ENCODE results near the gene MYLK.
"Not testable (repeated sequence)": the region's sequence is repeated elsewhere in the genome, so short reads cannot be mapped to it uniquely, and the experiment has no call there.

The MYLK gene

GRCh38 chr3:123603153-123603552, 281.0 kb downstream of the MYLK start:
- not testable (repeated sequence) for H3K27ac Mint-ChIP-seq, ATAC-seq, H3K27me3 Mint-ChIP-seq, H3K4me3 Mint-ChIP-seq, H3K9me3 Mint-ChIP-seq, DNase-seq
- peaks cover 17% of the 10 kb centered on the region for H3K4me1 Mint-ChIP-seq

GRCh38 chr3:123602325-123602724, 281.8 kb downstream of the MYLK start:
- Mint-ChIP-seq H3K9me3 (no peaks in the 10 kb centered on the region), H3K27ac (no peak overlapping the region), H3K4me1 (peaks cover 17% of the 10 kb centered on the region), H3K27me3 (no peaks in the 10 kb centered on the region), H3K4me3 (no peak overlapping the region)
- no peak for DNase-seq
- ATAC-seq = no peak

- H3K4me1 Mint-ChIP-seq, DNase-seq, H3K9me3 Mint-ChIP-seq, H3K27me3 Mint-ChIP-seq, ATAC-seq, H3K27ac Mint-ChIP-seq, H3K4me3 Mint-ChIP-seq: not testable (repeated sequence)
Measured at GRCh38 chr3:123600863-123601262, 283.3 kb downstream of the MYLK start.

- DNase-seq = no peak
- Mint-ChIP-seq H3K9me3 (no peaks in the 10 kb centered on the region), H3K27ac (no peak overlapping the region), H3K27me3 (no peaks in the 10 kb centered on the region), H3K4me3 (no peak overlapping the region), H3K4me1 (no peaks in the 10 kb centered on the region)
- ATAC-seq = no peak
Measured at GRCh38 chr3:123597561-123597960, 286.6 kb downstream of the MYLK start.

- H3K4me1 Mint-ChIP-seq = no peaks in the 10 kb centered on the region
- H3K27me3 Mint-ChIP-seq = no peaks in the 10 kb centered on the region
- no peak for ATAC-seq
- H3K4me3 Mint-ChIP-seq = no peak overlapping the region
- no peak overlapping the region for H3K27ac Mint-ChIP-seq
- no peak for DNase-seq
- peaks cover under 1 to 10% of the 10 kb centered on the region in 2 donors for H3K9me3 Mint-ChIP-seq
Measured at GRCh38 chr3:123595396-123596180, 288.5 kb downstream of the MYLK start.

- Mint-ChIP-seq H3K27ac (no peak overlapping the region), H3K9me3 (peaks cover 15 to 21% of the 10 kb centered on the region in 2 donors), H3K4me1 (no peaks in the 10 kb centered on the region), H3K27me3 (no peaks in the 10 kb centered on the region), H3K4me3 (no peak overlapping the region)
- ATAC-seq = no peak
- no peak for DNase-seq
Measured at GRCh38 chr3:123593381-123593780, 290.8 kb downstream of the MYLK start.

- Mint-ChIP-seq H3K27ac (no peak overlapping the region), H3K4me3 (no peak overlapping the region), H3K27me3 (no peaks in the 10 kb centered on the region), H3K9me3 (peaks cover 15 to 21% of the 10 kb centered on the region in 2 donors), H3K4me1 (no peaks in the 10 kb centered on the region)
- DNase-seq (no peak), ATAC-seq (no peak)
Measured at GRCh38 chr3:123590685-123591450, 293.3 kb downstream of the MYLK start.

- peaks cover 15% of the 10 kb centered on the region for H3K4me1 Mint-ChIP-seq
- H3K4me3 Mint-ChIP-seq = peak overlapping the region in 1 of 2 donors; percentile 33
- H3K27me3 Mint-ChIP-seq = no peaks in the 10 kb centered on the region
- no peak for ATAC-seq
- DNase-seq = no peak
- H3K9me3 Mint-ChIP-seq = peaks cover 15 to 21% of the 10 kb centered on the region in 2 donors
- no peak overlapping the region for H3K27ac Mint-ChIP-seq
Measured at GRCh38 chr3:123587401-123587800, 296.7 kb downstream of the MYLK start.

- peaks cover 16% of the 10 kb centered on the region for H3K4me1 Mint-ChIP-seq
- H3K9me3 Mint-ChIP-seq = peaks cover 15 to 21% of the 10 kb centered on the region in 2 donors
- H3K4me3 Mint-ChIP-seq = peak overlapping the region in 1 of 2 donors; percentile 33
- ATAC-seq (no peak), DNase-seq (no peak)
- no peak overlapping the region for H3K27ac Mint-ChIP-seq
- H3K27me3 Mint-ChIP-seq = no peaks in the 10 kb centered on the region
Measured at GRCh38 chr3:123586968-123587367, 297.2 kb downstream of the MYLK start.

- peak; percentile 28 to 52 for DNase-seq
Measured at GRCh38 chr3:123586131-123586530, 298.0 kb downstream of the MYLK start.

GRCh38 chr3:123584988-123585937, 298.9 kb downstream of the MYLK start, which contains the start of gene HACD2:
Gene HACD2 (minus strand): TSS chr3:123585053. CDS start chr3:123585027, 26 bp downstream.
- DNase-seq (peak; percentile 95 to 96), ATAC-seq (peak; percentile 94)
- Mint-ChIP-seq H3K4me1 (peaks cover 16% of the 10 kb centered on the region), H3K4me3 (no peak within 1 kb of the TSS), H3K27ac (peak within 1 kb of the TSS in 1 of 2 donors; percentile 91), H3K9me3 (peaks cover 8 to 11% of the 10 kb centered on the region in 2 donors), H3K27me3 (no peaks in the 10 kb centered on the region)

More at GRCh38 chr3:123586131-123586530, 298.0 kb downstream of the MYLK start:
- H3K9me3 Mint-ChIP-seq = peaks cover 15% of the 10 kb centered on the region in 2 donors
- H3K4me3 Mint-ChIP-seq = no peak overlapping the region
- ATAC-seq = no peak
- H3K27me3 Mint-ChIP-seq = no peaks in the 10 kb centered on the region
- H3K27ac Mint-ChIP-seq = no peak overlapping the region
- H3K4me1 Mint-ChIP-seq = peaks cover 16% of the 10 kb centered on the region

GRCh38 chr3:123584284-123584987, 299.7 kb downstream of the MYLK start:
- ATAC-seq = peak; percentile 57
- no peak for DNase-seq
- H3K9me3 Mint-ChIP-seq = peaks cover 0 to 3% of the 10 kb centered on the region in 2 donors
- H3K27ac Mint-ChIP-seq = peak overlapping the region in 1 of 2 donors; percentile 91
- no peak overlapping the region for H3K4me3 Mint-ChIP-seq
- H3K4me1 Mint-ChIP-seq = peaks cover 16% of the 10 kb centered on the region
- H3K27me3 Mint-ChIP-seq = no peaks in the 10 kb centered on the region

- H3K4me1 Mint-ChIP-seq = peaks cover 16% of the 10 kb centered on the region
- no peak overlapping the region for H3K27ac Mint-ChIP-seq
- H3K4me3 Mint-ChIP-seq = peak overlapping the region in 1 of 2 donors; percentile 32
- no peaks in the 10 kb centered on the region for H3K9me3 Mint-ChIP-seq
- ATAC-seq = no peak
- DNase-seq = no peak
- H3K27me3 Mint-ChIP-seq = no peaks in the 10 kb centered on the region
Measured at GRCh38 chr3:123583561-123583960, 300.6 kb downstream of the MYLK start.

- H3K9me3 Mint-ChIP-seq = no peaks in the 10 kb centered on the region
- H3K27me3 Mint-ChIP-seq = no peaks in the 10 kb centered on the region
- ATAC-seq (no peak), DNase-seq (no peak)
- H3K27ac Mint-ChIP-seq = no peak overlapping the region
- H3K4me1 Mint-ChIP-seq = peaks cover 16% of the 10 kb centered on the region
- H3K4me3 Mint-ChIP-seq = no peak overlapping the region
Measured at GRCh38 chr3:123582315-123582714, 301.8 kb downstream of the MYLK start.

Data from stimulated activated naive CD8-positive, alpha-beta T cell treated with anti-CD3 and anti-CD28 coated beads, Interleukin-15, amount 100 ng/mL, for 72 hours (primary cell).